ENCODE results near the gene EPHB2.

The EPHB2 gene

GRCh38 chr1:22887491-22887890, 176.9 kb downstream of the EPHB2 start:
- H3K9me3 Mint-ChIP-seq: peaks cover 3% of the 10 kb centered on the region
- TF ChIP-seq CTCF (IDR thresholded peaks at IDR 0.05): no peak
- peak overlapping the region; percentile 32 for H3K27ac Mint-ChIP-seq
- H3K4me3 Mint-ChIP-seq: no peak overlapping the region
- H3K4me1 Mint-ChIP-seq: peaks cover 22% of the 10 kb centered on the region
- peaks cover 10% of the 10 kb centered on the region for H3K36me3 Mint-ChIP-seq (ENCODE audit: low read depth)
- H3K27me3 Mint-ChIP-seq (ENCODE audit: low read depth, poor library complexity): peaks cover 52% of the 10 kb centered on the region
- DNase-seq: no peak

GRCh38 chr1:22888320-22889075, 177.9 kb downstream of the EPHB2 start:
- H3K27me3 Mint-ChIP-seq (ENCODE audit: low read depth, poor library complexity): peaks cover 49% of the 10 kb centered on the region
- peaks cover 9% of the 10 kb centered on the region for H3K9me3 Mint-ChIP-seq
- peaks cover 22% of the 10 kb centered on the region for H3K4me1 Mint-ChIP-seq
- no peak for TF ChIP-seq CTCF (IDR thresholded peaks at IDR 0.05)
- H3K4me3 Mint-ChIP-seq: no peak overlapping the region
- H3K36me3 Mint-ChIP-seq (ENCODE audit: low read depth): peaks cover 21% of the 10 kb centered on the region
- H3K27ac Mint-ChIP-seq: no peak overlapping the region
- no peak for DNase-seq

GRCh38 chr1:22889213-22889827, 178.7 kb downstream of the EPHB2 start:
- Mint-ChIP-seq H3K9me3 (peaks cover 14% of the 10 kb centered on the region), H3K4me1 (peaks cover 22% of the 10 kb centered on the region), H3K27ac (no peak overlapping the region), H3K4me3 (no peak overlapping the region), H3K27me3 (ENCODE audit: low read depth, poor library complexity) (peaks cover 48% of the 10 kb centered on the region), H3K36me3 (ENCODE audit: low read depth) (peaks cover 29% of the 10 kb centered on the region)
- no peak for DNase-seq
- TF ChIP-seq CTCF (IDR thresholded peaks at IDR 0.05): peak; percentile 73

GRCh38 chr1:22892789-22893188, 182.2 kb downstream of the EPHB2 start:
- Mint-ChIP-seq H3K36me3 (ENCODE audit: low read depth) (peaks cover 30% of the 10 kb centered on the region), H3K27me3 (ENCODE audit: low read depth, poor library complexity) (peaks cover 41% of the 10 kb centered on the region), H3K27ac (no peak overlapping the region), H3K4me1 (peaks cover 4% of the 10 kb centered on the region), H3K4me3 (no peak overlapping the region), H3K9me3 (peaks cover 14% of the 10 kb centered on the region)
- DNase-seq: no peak
- no peak for TF ChIP-seq CTCF (IDR thresholded peaks at IDR 0.05)

GRCh38 chr1:22893292-22893691, 182.7 kb downstream of the EPHB2 start:
- Mint-ChIP-seq H3K36me3 (ENCODE audit: low read depth) (peaks cover 33% of the 10 kb centered on the region), H3K9me3 (peaks cover 14% of the 10 kb centered on the region), H3K4me3 (no peak overlapping the region), H3K27ac (no peak overlapping the region), H3K27me3 (ENCODE audit: low read depth, poor library complexity) (peaks cover 44% of the 10 kb centered on the region), H3K4me1 (peaks cover 4% of the 10 kb centered on the region)
- no peak for TF ChIP-seq CTCF (IDR thresholded peaks at IDR 0.05)
- DNase-seq: no peak

Data from nephron progenitor cell (in vitro differentiated cells).